PC-3 (cell line): Measurements from ENCODE around the gene TMEM178B. TPM values are rescaled to one million over a fixed set of nuclear protein-coding genes. Genes with fewer than 3 reads are reported as not detected.
"Not testable (repeated sequence)": the region's sequence is repeated elsewhere in the genome, so short reads cannot be mapped to it uniquely, and the experiment has no call there.

ENCODE experiments used
- ATAC-seq: fragments of 200-7000 bp; cut with Tn5 transposase; 2 replicates; pipeline ENCODE4 v1.9.1; 2020; ENCODE audit warnings: mild to moderate bottlenecking, moderate library complexity
- BruUV-seq: library from RNA; stranded (reverse); fragments of 400-500 nt; replicated peaks from 2 replicates; lab custom pipeline; 2021; lab: Mats Ljungman, UMichigan
- CTCF ChIA-PET: fragments of 300-600 bp; sonication (Branson Sonifier 250); formaldehyde crosslinking; loops from one replicate; lab custom pipeline; 2022; ENCODE audit warnings: antibody characterized with exemption; lab: Charles Lee
- POLR2A ChIA-PET: fragments of 300-600 bp; sonication (Branson Sonifier 250); formaldehyde crosslinking; loops from one replicate; lab custom pipeline; 2022; ENCODE audit warnings: antibody characterized with exemption; ENCODE audit not compliant: unreplicated experiment; lab: Charles Lee
- DNase-seq: peaks from one replicate; pipeline ENCODE4 v3.0.0-alpha.2; 2015
- H2AFZ ChIP-seq: fragments of 300-600 bp; sonication (generic); 2 replicates; pipeline ENCODE4 v1.6.0; 2016; ENCODE audit warnings: antibody characterized with exemption, low read length
- H3F3A ChIP-seq: fragments of 300-600 bp; sonication (generic); one replicate; pipeline ENCODE4 v1.6.0; 2017; ENCODE audit warnings: antibody characterized with exemption, low read length, control low read depth, mild to moderate bottlenecking; ENCODE audit not compliant: unreplicated experiment
- H3K27ac ChIP-seq: fragments of 300-600 bp; sonication (generic); 2 replicates; pipeline ENCODE4 v1.5.1; 2016; ENCODE audit warnings: mild to moderate bottlenecking, low read length
- H3K27me3 ChIP-seq: fragments of 300-600 bp; sonication (generic); 2 replicates; pipeline ENCODE4 v1.6.1; 2016; ENCODE audit warnings: low read length, mixed read lengths
- H3K36me3 ChIP-seq: fragments of 300-600 bp; sonication (generic); 2 replicates; pipeline ENCODE4 v1.6.1; 2016; ENCODE audit warnings: low read depth, mixed run types, low read length, mixed read lengths
- H3K4me1 ChIP-seq: fragments of 300-600 bp; sonication (generic); 2 replicates; pipeline ENCODE4 v1.5.1; 2016; ENCODE audit warnings: low read length; ENCODE audit not compliant: insufficient read depth
- H3K4me2 ChIP-seq: fragments of 300-600 bp; sonication (generic); 2 replicates; pipeline ENCODE4 v1.6.0; 2016; ENCODE audit warnings: low read length
- H3K4me3 ChIP-seq: fragments of 300-600 bp; sonication (generic); 2 replicates; pipeline ENCODE4 v1.5.1; 2016; ENCODE audit warnings: mild to moderate bottlenecking, low read length, mixed read lengths
- H3K79me2 ChIP-seq: fragments of 300-600 bp; sonication (generic); 2 replicates; pipeline ENCODE4 v1.6.1; 2017; ENCODE audit warnings: low read length, mixed read lengths
- H3K9ac ChIP-seq: fragments of 300-600 bp; sonication (generic); 2 replicates; pipeline ENCODE4 v1.6.0; 2016; ENCODE audit warnings: mild to moderate bottlenecking, low read length
- H3K9me2 ChIP-seq: fragments of 300-600 bp; sonication (generic); replicated peaks from 2 replicates; pipeline ENCODE4 v1.6.1; 2016; ENCODE audit warnings: mixed run types, low read length, mixed read lengths
- H3K9me3 ChIP-seq: fragments of 300-600 bp; sonication (generic); 2 replicates; pipeline ENCODE4 v1.6.1; 2016; ENCODE audit warnings: low read length, mixed read lengths
- H4K20me1 ChIP-seq: fragments of 300-600 bp; sonication (generic); 2 replicates; pipeline ENCODE4 v1.6.1; 2016; ENCODE audit warnings: low read length, mixed read lengths
- EZH2 ChIP-seq: fragments of 300-600 bp; sonication (generic); IDR thresholded peaks from one replicate; pipeline ENCODE4 v1.6.1; 2017; ENCODE audit warnings: antibody characterized with exemption, mild to moderate bottlenecking, low read length; ENCODE audit not compliant: unreplicated experiment
- EZH2phosphoT487 ChIP-seq: fragments of 300-600 bp; sonication (generic); IDR thresholded peaks from 2 replicates; pipeline ENCODE4 v1.6.1; 2018; ENCODE audit warnings: mild to moderate bottlenecking, antibody characterized with exemption, low read length, borderline replicate concordance
- intact Hi-C: fragments of 100-400 bp; cut with micrococcal nuclease; formaldehyde crosslinking; loops from 2 replicates; pipeline ENCODE4 v1.9.0; 2023
- total RNA-seq: library from RNA; depleted of rRNA; stranded (reverse); fragments of >200 nt; gene quantifications from 2 replicates; pipeline ENCODE4 v1.2.3, GENCODE V29; 2014
- TF ChIP-seq, protein P1 (sequence below): fragments of 300-600 bp; sonication (generic); conservative IDR thresholded peaks from 2 replicates; pipeline ENCODE4 v1.5.1; 2017; ENCODE audit warnings: antibody characterized with exemption, low read depth, mild to moderate bottlenecking, low read length

TMEM178B gene
- total RNA-seq, 1 experiment from 2014 or later = 0.29 TPM

- H3K36me3 ChIP-seq, H3F3A ChIP-seq, H3K4me2 ChIP-seq, H3K4me1 ChIP-seq, H3K79me2 ChIP-seq, H3K27ac ChIP-seq, H3K9me3 ChIP-seq, H2AFZ ChIP-seq, H3K9ac ChIP-seq, POLR2A ChIA-PET, CTCF ChIA-PET, BruUV-seq, H3K9me2 ChIP-seq, ATAC-seq, intact Hi-C loops, DNase-seq, H4K20me1 ChIP-seq, H3K4me3 ChIP-seq: not testable (repeated sequence)
- peaks cover 19% of the 10 kb centered on the region; the same call in 1 of the 2 replicates for H3K27me3 ChIP-seq
These were observed 101.9 kb downstream of the TMEM178B start for GRCh38 chr7:141175728-141176127.

DNA sequence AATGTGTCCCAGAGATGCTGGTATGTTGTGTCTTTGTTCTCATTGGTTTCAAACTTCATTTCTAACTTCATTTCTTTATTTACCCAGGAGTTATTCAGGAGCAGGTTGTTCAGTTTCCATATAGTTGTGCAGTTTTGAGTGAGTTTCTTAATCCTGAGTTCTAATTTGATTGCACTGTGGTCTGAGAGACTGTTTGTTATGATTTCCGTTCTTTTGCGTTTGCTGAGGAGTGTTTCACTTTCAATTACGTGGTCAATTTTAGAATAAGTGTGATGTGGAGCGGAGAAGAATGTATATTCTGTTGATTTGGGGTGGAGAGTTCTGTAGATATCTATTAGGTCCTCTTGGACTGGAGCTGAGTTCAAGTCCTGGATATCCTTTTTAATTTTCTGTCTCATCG lies 103.3 kb downstream of the TMEM178B start:
- DNase-seq, CTCF ChIA-PET, H3K9ac ChIP-seq, H3K4me3 ChIP-seq, H3K36me3 ChIP-seq, H3K27ac ChIP-seq, H3F3A ChIP-seq, H3K9me2 ChIP-seq, H2AFZ ChIP-seq, H3K79me2 ChIP-seq, BruUV-seq, ATAC-seq, H3K4me2 ChIP-seq, intact Hi-C loops, POLR2A ChIA-PET, H3K9me3 ChIP-seq, H3K4me1 ChIP-seq, H4K20me1 ChIP-seq: not testable (repeated sequence)
- H3K27me3 ChIP-seq = peaks cover 29% of the 10 kb centered on the region; the same call in 1 of the 2 replicates

DNA sequence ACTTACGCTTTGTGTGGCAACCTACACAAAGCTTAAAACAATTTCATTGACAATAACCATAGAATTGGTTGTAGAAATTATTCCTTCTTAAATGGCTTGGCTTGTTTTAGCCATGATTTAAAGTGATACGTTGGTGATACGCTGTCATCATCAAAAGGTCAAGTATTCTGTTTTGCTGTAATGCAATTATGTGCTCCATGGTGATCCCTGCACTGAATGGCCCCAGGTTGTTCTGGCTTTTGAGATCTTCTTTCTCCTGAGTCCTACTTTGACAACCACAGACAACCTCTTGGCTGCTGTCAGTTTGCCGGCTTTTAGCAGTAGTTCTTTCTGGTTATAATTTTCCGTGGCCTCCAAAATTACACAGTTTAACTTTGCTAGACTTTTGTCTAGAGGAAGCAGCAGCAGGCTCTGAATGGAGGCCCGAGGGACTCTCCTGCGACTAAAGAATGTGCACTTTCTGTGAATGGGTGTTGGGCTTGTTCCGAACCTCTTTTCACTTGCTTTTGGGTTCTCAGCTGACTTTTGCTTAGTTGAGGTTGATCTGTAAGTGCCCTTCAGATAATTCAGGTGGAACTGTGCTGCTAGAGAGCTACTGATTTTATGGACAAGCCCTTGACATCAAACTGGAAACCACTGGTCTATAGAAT lies 104.7 kb downstream of the TMEM178B start:
- Histone ChIP-seq H3K4me2 (no peak overlapping the region), H3F3A (no peaks in the 10 kb centered on the region), H3K4me3 (no peak overlapping the region), H3K9me3 (no peaks in the 10 kb centered on the region), H3K79me2 (no peaks in the 10 kb centered on the region), H4K20me1 (no peaks in the 10 kb centered on the region), H3K4me1 (no peaks in the 10 kb centered on the region), H2AFZ (no peak overlapping the region), H3K9me2 (no peaks in the 10 kb centered on the region), H3K27me3 (peaks cover 33% of the 10 kb centered on the region; the same call in 1 of the 2 replicates), H3K27ac (no peak overlapping the region), H3K36me3 (no peaks in the 10 kb centered on the region), H3K9ac (no peak overlapping the region)
- BruUV-seq = no TSS peak
- TF ChIP-seq, protein P1, sequence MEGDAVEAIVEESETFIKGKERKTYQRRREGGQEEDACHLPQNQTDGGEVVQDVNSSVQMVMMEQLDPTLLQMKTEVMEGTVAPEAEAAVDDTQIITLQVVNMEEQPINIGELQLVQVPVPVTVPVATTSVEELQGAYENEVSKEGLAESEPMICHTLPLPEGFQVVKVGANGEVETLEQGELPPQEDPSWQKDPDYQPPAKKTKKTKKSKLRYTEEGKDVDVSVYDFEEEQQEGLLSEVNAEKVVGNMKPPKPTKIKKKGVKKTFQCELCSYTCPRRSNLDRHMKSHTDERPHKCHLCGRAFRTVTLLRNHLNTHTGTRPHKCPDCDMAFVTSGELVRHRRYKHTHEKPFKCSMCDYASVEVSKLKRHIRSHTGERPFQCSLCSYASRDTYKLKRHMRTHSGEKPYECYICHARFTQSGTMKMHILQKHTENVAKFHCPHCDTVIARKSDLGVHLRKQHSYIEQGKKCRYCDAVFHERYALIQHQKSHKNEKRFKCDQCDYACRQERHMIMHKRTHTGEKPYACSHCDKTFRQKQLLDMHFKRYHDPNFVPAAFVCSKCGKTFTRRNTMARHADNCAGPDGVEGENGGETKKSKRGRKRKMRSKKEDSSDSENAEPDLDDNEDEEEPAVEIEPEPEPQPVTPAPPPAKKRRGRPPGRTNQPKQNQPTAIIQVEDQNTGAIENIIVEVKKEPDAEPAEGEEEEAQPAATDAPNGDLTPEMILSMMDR = no peak
- ATAC-seq (no peak), DNase-seq (no peak)
- intact Hi-C loops = no loop called here
- ChIA-PET CTCF (no interaction called here), POLR2A (no interaction called here)

- intact Hi-C loops = no loop called here
- Histone ChIP-seq H3K4me2 (no peak overlapping the region), H3K4me1 (no peaks in the 10 kb centered on the region)
These were observed 107.9 kb downstream of the TMEM178B start for GRCh38 chr7:141181812-141182211.

More at GRCh38 chr7:141181812-141182211, 107.9 kb downstream of the TMEM178B start:
- DNase-seq (no peak), ATAC-seq (no peak)
- no peak overlapping the region for H2AFZ ChIP-seq
- CTCF ChIA-PET = no interaction called here
- no peak overlapping the region for H3K27ac ChIP-seq
- no peaks in the 10 kb centered on the region for H3K9me2 ChIP-seq
- BruUV-seq = no TSS peak
- no peaks in the 10 kb centered on the region for H3F3A ChIP-seq
- H3K27me3 ChIP-seq = peaks cover 44% of the 10 kb centered on the region
- H3K79me2 ChIP-seq = no peaks in the 10 kb centered on the region
- POLR2A ChIA-PET = no interaction called here
- TF ChIP-seq EZH2phosphoT487 = no peak
- TF ChIP-seq EZH2 = no peak
- H3K9ac ChIP-seq = no peak overlapping the region
- no peaks in the 10 kb centered on the region for H4K20me1 ChIP-seq
- H3K4me3 ChIP-seq = no peak overlapping the region
- no peaks in the 10 kb centered on the region for H3K9me3 ChIP-seq
- no peaks in the 10 kb centered on the region for H3K36me3 ChIP-seq
